GM13977 (cell line): ENCODE results near the gene AREL1.

ENCODE experiments used
- DNase-seq: peaks from one replicate; pipeline ENCODE4 v3.0.0; 2012; ENCODE audit warnings: low spot score
- in situ Hi-C: fragments of 300-500 bp; cut with MboI; formaldehyde crosslinking; loops from one replicate; pipeline ENCODE4 v1.12.0; 2022; ENCODE audit warnings: low sequenced_read_pairs, low pct_unique_long_range_greater_than_20kb, mixed read lengths, inconsistent platforms; ENCODE audit not compliant: unreplicated experiment
- TF ChIP-seq, protein P1 (sequence below): IDR thresholded peaks from 2 replicates; pipeline ENCODE4 v1.5.1; 2012; ENCODE audit warnings: mild to moderate bottlenecking, control low read depth; ENCODE audit not compliant: insufficient read depth; ENCODE audit errors: extremely low read depth, missing control alignments

The AREL1 gene

DNA sequence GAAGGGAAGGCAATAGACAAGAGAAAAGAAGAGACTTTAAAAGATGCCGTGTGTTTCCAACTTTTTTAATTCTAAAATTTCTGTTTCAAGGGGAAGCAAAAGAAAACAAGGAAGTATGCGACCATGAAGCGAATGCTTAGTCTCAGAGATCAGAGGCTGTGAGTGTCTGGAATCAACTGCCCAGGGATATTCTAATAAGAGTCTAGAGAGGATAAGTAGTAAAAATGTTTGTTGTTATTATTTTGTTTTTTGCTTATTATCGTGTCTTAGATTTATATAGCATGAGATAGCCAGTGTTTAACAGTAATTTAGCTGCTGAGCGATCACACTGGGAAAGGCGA is 485 bp upstream of the AREL1 start:
- in situ Hi-C loops, result no loop called here
- TF ChIP-seq, protein P1, sequence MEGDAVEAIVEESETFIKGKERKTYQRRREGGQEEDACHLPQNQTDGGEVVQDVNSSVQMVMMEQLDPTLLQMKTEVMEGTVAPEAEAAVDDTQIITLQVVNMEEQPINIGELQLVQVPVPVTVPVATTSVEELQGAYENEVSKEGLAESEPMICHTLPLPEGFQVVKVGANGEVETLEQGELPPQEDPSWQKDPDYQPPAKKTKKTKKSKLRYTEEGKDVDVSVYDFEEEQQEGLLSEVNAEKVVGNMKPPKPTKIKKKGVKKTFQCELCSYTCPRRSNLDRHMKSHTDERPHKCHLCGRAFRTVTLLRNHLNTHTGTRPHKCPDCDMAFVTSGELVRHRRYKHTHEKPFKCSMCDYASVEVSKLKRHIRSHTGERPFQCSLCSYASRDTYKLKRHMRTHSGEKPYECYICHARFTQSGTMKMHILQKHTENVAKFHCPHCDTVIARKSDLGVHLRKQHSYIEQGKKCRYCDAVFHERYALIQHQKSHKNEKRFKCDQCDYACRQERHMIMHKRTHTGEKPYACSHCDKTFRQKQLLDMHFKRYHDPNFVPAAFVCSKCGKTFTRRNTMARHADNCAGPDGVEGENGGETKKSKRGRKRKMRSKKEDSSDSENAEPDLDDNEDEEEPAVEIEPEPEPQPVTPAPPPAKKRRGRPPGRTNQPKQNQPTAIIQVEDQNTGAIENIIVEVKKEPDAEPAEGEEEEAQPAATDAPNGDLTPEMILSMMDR, result no peak
- no peak for DNase-seq

- in situ Hi-C loops, result no loop called here
- TF ChIP-seq, protein P1, result no peak
- DNase-seq, result no peak
Observed at GRCh38 chr14:74711651-74712050, 1.2 kb downstream of the AREL1 start.

GRCh38 chr14:74710480-74710879 is 2.4 kb downstream of the AREL1 start:
- TF ChIP-seq, protein P1, result no peak
- DNase-seq, result no peak
- in situ Hi-C loops, result no loop called here

- TF ChIP-seq, protein P1, result no peak
- in situ Hi-C loops, result no loop called here
- no peak for DNase-seq
Observed at GRCh38 chr14:74705613-74706500, 7.0 kb downstream of the AREL1 start.

GRCh38 chr14:74704656-74705055 is 8.2 kb downstream of the AREL1 start:
- no peak for DNase-seq
- TF ChIP-seq, protein P1, result no peak

GRCh38 chr14:74703043-74703442 is 9.8 kb downstream of the AREL1 start:
- TF ChIP-seq, protein P1, result no peak
- DNase-seq, result no peak
- in situ Hi-C loops, result no loop called here

More at GRCh38 chr14:74704656-74705055, 8.2 kb downstream of the AREL1 start:
- in situ Hi-C loops, result no loop called here
